HCT116 (cell line): Measurements from ENCODE around the gene CLEC11A.

ENCODE experiments used
- CTCF ChIP-seq, 3 experiments: fragments of 200-600 bp in 1 of 3; sonication (generic) in 1 of 3; IDR thresholded peaks in 2 of 3; conservative IDR thresholded peaks in 1 of 3; 2 replicates each; pipeline ENCODE4 v1.5.1; 2012 to 2017; ENCODE audit warnings: low read depth in 2 of 3, low read length in 2 of 3, antibody characterized with exemption in 1 of 3, borderline replicate concordance in 1 of 3, control low read depth in 1 of 3, mild to moderate bottlenecking in 1 of 3, mixed read lengths in 1 of 3, mixed run types in 1 of 3, moderate library complexity in 1 of 3; ENCODE audit not compliant: insufficient read depth in 1 of 3
- EZH2 ChIP-seq: fragments of 200-600 bp; sonication (generic); IDR thresholded peaks from 2 replicates; pipeline ENCODE4 v1.6.1; 2017; ENCODE audit warnings: antibody characterized with exemption, mixed run types
- MAX ChIP-seq: IDR thresholded peaks from 2 replicates; pipeline ENCODE4 v1.6.1; 2012
- POLR2A ChIP-seq: IDR thresholded peaks from 2 replicates; pipeline ENCODE4 v1.7.0; 2011; ENCODE audit warnings: borderline replicate concordance; ENCODE audit not compliant: insufficient read depth, insufficient read length; ENCODE audit errors: extremely low read depth
- POLR2AphosphoS5 ChIP-seq: IDR thresholded peaks from 2 replicates; pipeline ENCODE4 v1.6.1; 2011; ENCODE audit warnings: mild to moderate bottlenecking, low read depth, low read length, moderate library complexity
- SRF ChIP-seq: IDR thresholded peaks from 2 replicates; pipeline ENCODE4 v1.6.1; 2012; ENCODE audit warnings: low read depth
- TCF7L2 ChIP-seq: IDR thresholded peaks from 2 replicates; pipeline ENCODE4 v1.7.0; 2011; ENCODE audit warnings: borderline replicate concordance, inconsistent platforms; ENCODE audit not compliant: insufficient read depth, insufficient read length; ENCODE audit errors: extremely low read depth

- TF ChIP-seq EZH2, result no peak
- no peak for TF ChIP-seq CTCF (IDR thresholded peaks at IDR 0.05 in 2 of 3, conservative IDR thresholded peaks at IDR 0.05 in 1 of 3; ENCODE audit: borderline replicate concordance in 1 of 3, insufficient read depth in 1 of 3, low read depth in 2 of 3, low read length in 2 of 3)
- TF ChIP-seq TCF7L2, result no peak
- no peak for TF ChIP-seq POLR2AphosphoS5
- TF ChIP-seq POLR2A, result no peak
- TF ChIP-seq MAX, result no peak
- TF ChIP-seq SRF, result no peak
Measured at GRCh38 chr19:50739914-50740426, 16.8 kb downstream of the CLEC11A start.
